Neural progenitor cell (in vitro differentiated cells): ENCODE measurements around the gene MAP3K19. TPM values are rescaled to one million over a fixed set of nuclear protein-coding genes. Genes with fewer than 3 reads are reported as not detected.

ENCODE experiments used
- DNase-seq: peaks from one replicate; pipeline ENCODE4 v3.0.0-alpha.2; 2016; ENCODE audit warnings: low spot score
- H2AFZ ChIP-seq: fragments of 200-600 bp; sonication (generic); replicated peaks from 2 replicates; pipeline ENCODE4 v1.6.1; 2016; ENCODE audit warnings: antibody characterized with exemption
- H3F3A ChIP-seq: fragments of 200-600 bp; sonication (generic); 2 replicates; pipeline ENCODE4 v1.6.1; 2016; ENCODE audit warnings: antibody characterized with exemption, low read depth
- H3K27ac ChIP-seq: fragments of 200-600 bp; sonication (generic); 2 replicates; pipeline ENCODE4 v1.5.1; 2016; ENCODE audit warnings: mild to moderate bottlenecking
- H3K27me3 ChIP-seq: fragments of 200-600 bp; sonication (generic); 2 replicates; pipeline ENCODE4 v1.6.1; 2016; ENCODE audit warnings: mild to moderate bottlenecking, moderate library complexity
- H3K36me3 ChIP-seq: fragments of 200-600 bp; sonication (generic); 2 replicates; pipeline ENCODE4 v1.5.1; 2016
- H3K4me1 ChIP-seq: fragments of 200-600 bp; sonication (generic); 2 replicates; pipeline ENCODE4 v1.6.1; 2016; ENCODE audit warnings: mixed run types
- H3K4me2 ChIP-seq: fragments of 200-600 bp; sonication (generic); 2 replicates; pipeline ENCODE4 v1.6.1; 2016
- H3K4me3 ChIP-seq: fragments of 200-600 bp; sonication (generic); 2 replicates; pipeline ENCODE4 v1.5.1; 2016
- H3K79me2 ChIP-seq: fragments of 200-600 bp; sonication (generic); 2 replicates; pipeline ENCODE4 v1.6.1; 2016; ENCODE audit warnings: low read depth
- H3K9ac ChIP-seq: fragments of 200-600 bp; sonication (generic); 2 replicates; pipeline ENCODE4 v1.6.1; 2016
- H3K9me3 ChIP-seq: fragments of 200-600 bp; sonication (generic); 2 replicates; pipeline ENCODE4 v1.5.1; 2016; ENCODE audit warnings: low read depth
- H4K20me1 ChIP-seq: fragments of 200-600 bp; sonication (generic); 2 replicates; pipeline ENCODE4 v1.6.1; 2016; ENCODE audit warnings: low read depth
- H3K27ac Mint-ChIP-seq: 3 replicates; pipeline ENCODE4 v1.8.0; 2021; ENCODE audit warnings: mixed read lengths
- H3K27me3 Mint-ChIP-seq: 2 replicates; pipeline ENCODE4 v1.8.0; 2022; ENCODE audit warnings: low read depth, mild to moderate bottlenecking, inconsistent platforms, moderate library complexity, mixed read lengths; ENCODE audit not compliant: insufficient read depth
- H3K36me3 Mint-ChIP-seq: 3 replicates; pipeline ENCODE4 v1.8.0; 2021; ENCODE audit warnings: mixed read lengths
- H3K4me1 Mint-ChIP-seq: 3 replicates; pipeline ENCODE4 v1.8.0; 2021; ENCODE audit warnings: mixed read lengths
- H3K4me3 Mint-ChIP-seq: 3 replicates; pipeline ENCODE4 v1.8.0; 2021; ENCODE audit warnings: mild to moderate bottlenecking, moderate library complexity, mixed read lengths
- H3K9me3 Mint-ChIP-seq: 3 replicates; pipeline ENCODE4 v1.8.0; 2020; ENCODE audit warnings: mixed read lengths
- CTCF ChIP-seq: fragments of 200-600 bp; sonication (generic); IDR thresholded peaks from 2 replicates; pipeline ENCODE4 v1.5.1; 2017; ENCODE audit warnings: antibody characterized with exemption, mild to moderate bottlenecking
- EZH2 ChIP-seq: fragments of 200-600 bp; sonication (generic); IDR thresholded peaks from 2 replicates; pipeline ENCODE4 v1.6.1; 2017; ENCODE audit warnings: antibody characterized with exemption, mild to moderate bottlenecking, moderate library complexity
- EZH2phosphoT487 ChIP-seq: fragments of 200-600 bp; sonication (generic); IDR thresholded peaks from 2 replicates; pipeline ENCODE4 v1.6.1; 2017; ENCODE audit warnings: antibody characterized with exemption
- total RNA-seq: library from RNA; depleted of rRNA; stranded (reverse); fragments of >200 nt; gene quantifications from 2 replicates; pipeline ENCODE4 v1.2.3, GENCODE V29; 2015; ENCODE audit warnings: low replicate concordance

The MAP3K19 gene
- total RNA-seq, 1 donor from 2014 or later, result not detected

DNA sequence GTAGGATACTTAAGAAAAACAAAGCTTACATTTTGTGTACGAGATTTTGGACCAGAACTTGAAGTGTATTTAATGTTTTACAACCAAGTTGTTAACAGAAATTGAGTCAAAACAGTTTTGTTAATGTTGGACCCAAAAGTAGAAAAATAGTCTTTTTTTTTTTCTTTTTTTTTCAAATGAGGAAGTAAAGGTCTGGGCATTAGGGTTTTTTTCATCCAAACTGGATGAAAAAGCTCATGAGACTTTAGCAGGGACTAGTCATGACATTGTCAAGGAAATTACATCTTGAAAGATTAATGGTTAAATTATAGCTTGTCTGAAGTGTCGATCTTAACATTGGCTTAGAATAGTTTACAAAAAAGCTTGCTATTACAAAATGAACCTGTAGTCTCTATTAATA, 96.4 kb downstream of the MAP3K19 start:
- H3K27ac Mint-ChIP-seq, result no peak overlapping the region
- Histone ChIP-seq H3K4me2 (no peak overlapping the region), H3K79me2 (peaks cover 42% of the 10 kb centered on the region), H2AFZ (no peak overlapping the region), H3K9ac (no peak overlapping the region), H3K4me1 (peaks cover 2% of the 10 kb centered on the region), H3K36me3 (peaks cover 34% of the 10 kb centered on the region), H4K20me1 (peaks cover 26% of the 10 kb centered on the region), H3K27ac (no peak overlapping the region), H3K4me3 (no peak overlapping the region), H3F3A (no peaks in the 10 kb centered on the region), H3K27me3 (no peaks in the 10 kb centered on the region), H3K9me3 (no peaks in the 10 kb centered on the region)
- no peaks in the 10 kb centered on the region for H3K4me1 Mint-ChIP-seq
- H3K27me3 Mint-ChIP-seq, result peaks cover 2% of the 10 kb centered on the region
- TF ChIP-seq EZH2 (no peak), EZH2phosphoT487 (no peak), CTCF (no peak)
- H3K9me3 Mint-ChIP-seq, result no peaks in the 10 kb centered on the region
- peaks cover 38% of the 10 kb centered on the region for H3K36me3 Mint-ChIP-seq
- no peak for DNase-seq
- no peak overlapping the region for H3K4me3 Mint-ChIP-seq

- H3K36me3 ChIP-seq, result peaks cover 34% of the 10 kb centered on the region
- no peak overlapping the region for H3K4me3 Mint-ChIP-seq
- H3K9ac ChIP-seq, result no peak overlapping the region
- TF ChIP-seq CTCF (no peak), EZH2phosphoT487 (no peak), EZH2 (no peak)
- H3K9me3 Mint-ChIP-seq, result no peaks in the 10 kb centered on the region
- no peak for DNase-seq
- no peak overlapping the region for H2AFZ ChIP-seq
- no peak overlapping the region for H3K27ac Mint-ChIP-seq
- H3K4me2 ChIP-seq, result no peak overlapping the region
- peaks cover 2% of the 10 kb centered on the region for H3K4me1 Mint-ChIP-seq
- peaks cover 2% of the 10 kb centered on the region for H3K27me3 Mint-ChIP-seq
- H3K36me3 Mint-ChIP-seq, result peaks cover 38% of the 10 kb centered on the region
- H3F3A ChIP-seq, result peaks cover 2% of the 10 kb centered on the region
- H3K27me3 ChIP-seq, result no peaks in the 10 kb centered on the region
- no peak overlapping the region for H3K4me3 ChIP-seq
- H3K27ac ChIP-seq, result no peak overlapping the region
- peaks cover 49% of the 10 kb centered on the region for H3K79me2 ChIP-seq
- peaks cover 34% of the 10 kb centered on the region for H4K20me1 ChIP-seq
- H3K4me1 ChIP-seq, result peaks cover 10% of the 10 kb centered on the region
- H3K9me3 ChIP-seq, result no peaks in the 10 kb centered on the region
These were observed 97.1 kb downstream of the MAP3K19 start for GRCh38 chr2:134949981-134950708.

GRCh38 chr2:134946073-134946472, 101.2 kb downstream of the MAP3K19 start:
- no peak for DNase-seq
- H3K36me3 ChIP-seq, result peaks cover 30% of the 10 kb centered on the region
- no peak overlapping the region for H3K9ac ChIP-seq
- peaks cover 14% of the 10 kb centered on the region for H3F3A ChIP-seq
- peaks cover 35% of the 10 kb centered on the region for H4K20me1 ChIP-seq
- Mint-ChIP-seq H3K36me3 (peaks cover 23% of the 10 kb centered on the region), H3K4me3 (no peak overlapping the region), H3K4me1 (peaks cover 9% of the 10 kb centered on the region), H3K27ac (no peak overlapping the region), H3K9me3 (no peaks in the 10 kb centered on the region), H3K27me3 (no peaks in the 10 kb centered on the region)
- TF ChIP-seq EZH2phosphoT487, result no peak
- no peak for TF ChIP-seq EZH2
- no peak for TF ChIP-seq CTCF
- peaks cover 29% of the 10 kb centered on the region for H3K4me1 ChIP-seq
- H2AFZ ChIP-seq, result no peak overlapping the region
- peaks cover 70% of the 10 kb centered on the region for H3K79me2 ChIP-seq
- H3K27ac ChIP-seq, result no peak overlapping the region
- no peaks in the 10 kb centered on the region for H3K27me3 ChIP-seq
- H3K9me3 ChIP-seq, result no peaks in the 10 kb centered on the region
- no peak overlapping the region for H3K4me3 ChIP-seq
- H3K4me2 ChIP-seq, result no peak overlapping the region
